Erythroblast (primary cell): ENCODE results near the gene AKAP11.

Experiments
- GATA1 ChIP-seq: IDR thresholded peaks from 2 replicates; pipeline ENCODE4 v1.6.1; 2011; ENCODE audit warnings: low read depth, mild to moderate bottlenecking, control low read depth, low read length, moderate library complexity
- POLR2A ChIP-seq: IDR thresholded peaks from 2 replicates; pipeline ENCODE4 v1.6.1; 2011; ENCODE audit warnings: mild to moderate bottlenecking, low read length

DNA sequence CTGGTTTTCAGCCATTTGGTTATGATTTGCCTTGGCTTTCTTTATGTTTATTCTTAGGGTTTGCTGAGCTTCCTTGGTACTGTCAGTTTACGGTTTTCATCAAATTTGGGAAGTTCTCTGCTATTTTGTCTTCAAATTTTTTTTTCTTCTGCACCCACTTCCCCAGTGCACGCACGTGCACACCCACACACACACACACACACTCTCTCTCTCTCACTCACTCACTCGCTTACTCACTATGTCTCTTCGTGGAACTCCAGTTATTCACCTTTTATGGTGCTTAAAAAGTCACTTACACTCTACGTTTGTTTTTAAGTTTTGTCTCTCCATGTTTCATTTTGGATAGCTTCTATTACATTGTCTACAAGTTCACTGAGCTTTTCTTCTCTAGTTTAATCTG lies 7.1 kb downstream of the AKAP11 start:
- no peak for TF ChIP-seq POLR2A
- no peak for TF ChIP-seq GATA1
